ENCODE results near the gene ST14.

DNA sequence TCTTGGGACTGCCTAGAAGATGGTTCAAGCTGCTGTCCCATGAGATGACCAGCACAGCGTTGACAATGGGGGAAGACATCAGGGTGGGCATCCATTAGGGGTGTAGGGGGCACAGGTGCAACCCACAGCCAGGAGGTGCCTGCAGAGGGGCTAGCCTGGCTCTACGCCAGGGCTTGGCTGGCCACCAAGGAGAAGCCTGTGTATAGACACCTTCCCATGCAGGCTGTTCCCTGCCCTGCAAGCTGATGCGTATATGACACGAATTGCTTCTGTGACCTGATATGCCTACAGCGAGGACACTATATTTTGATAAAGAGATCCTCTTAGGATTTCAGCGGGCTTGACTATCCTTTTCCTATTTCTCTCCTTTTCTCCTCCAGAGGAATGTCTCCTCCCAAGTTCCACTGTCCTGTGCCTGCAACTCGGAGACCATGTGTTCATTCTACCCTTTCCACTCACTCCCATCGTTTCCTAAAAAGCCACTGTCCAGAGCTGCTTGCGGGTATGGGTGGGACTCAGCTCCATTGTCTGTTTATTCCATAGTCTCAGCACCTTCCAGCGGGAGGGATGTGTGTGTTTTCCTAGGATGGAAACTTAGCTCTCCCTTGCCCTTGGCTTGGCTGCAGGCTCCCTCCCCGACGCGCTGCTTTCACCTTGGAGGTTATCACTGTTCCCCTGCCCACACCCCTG, 56.1 kb downstream of the ST14 start:
- TF ChIP-seq, protein P1, sequence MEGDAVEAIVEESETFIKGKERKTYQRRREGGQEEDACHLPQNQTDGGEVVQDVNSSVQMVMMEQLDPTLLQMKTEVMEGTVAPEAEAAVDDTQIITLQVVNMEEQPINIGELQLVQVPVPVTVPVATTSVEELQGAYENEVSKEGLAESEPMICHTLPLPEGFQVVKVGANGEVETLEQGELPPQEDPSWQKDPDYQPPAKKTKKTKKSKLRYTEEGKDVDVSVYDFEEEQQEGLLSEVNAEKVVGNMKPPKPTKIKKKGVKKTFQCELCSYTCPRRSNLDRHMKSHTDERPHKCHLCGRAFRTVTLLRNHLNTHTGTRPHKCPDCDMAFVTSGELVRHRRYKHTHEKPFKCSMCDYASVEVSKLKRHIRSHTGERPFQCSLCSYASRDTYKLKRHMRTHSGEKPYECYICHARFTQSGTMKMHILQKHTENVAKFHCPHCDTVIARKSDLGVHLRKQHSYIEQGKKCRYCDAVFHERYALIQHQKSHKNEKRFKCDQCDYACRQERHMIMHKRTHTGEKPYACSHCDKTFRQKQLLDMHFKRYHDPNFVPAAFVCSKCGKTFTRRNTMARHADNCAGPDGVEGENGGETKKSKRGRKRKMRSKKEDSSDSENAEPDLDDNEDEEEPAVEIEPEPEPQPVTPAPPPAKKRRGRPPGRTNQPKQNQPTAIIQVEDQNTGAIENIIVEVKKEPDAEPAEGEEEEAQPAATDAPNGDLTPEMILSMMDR (IDR thresholded peaks at IDR 0.05) = no peak
- no peak for TF ChIP-seq POLR2A (IDR thresholded peaks at IDR 0.05)
